DOHH2 (cell line): Measurements from ENCODE around the gene HES7.

Experiments used
- H3F3A ChIP-seq: fragments of 200-600 bp; sonication (generic), shearing (Covaris generic); 2 replicates; pipeline ENCODE4 v1.6.0; 2016; ENCODE audit warnings: antibody characterized with exemption, mild to moderate bottlenecking; ENCODE audit not compliant: control insufficient read depth, insufficient read depth
- H3K27ac ChIP-seq: fragments of 200-600 bp; sonication (generic); 2 replicates; pipeline ENCODE4 v1.5.1; 2014; ENCODE audit warnings: low read depth, mild to moderate bottlenecking, low read length, moderate library complexity
- H3K27me3 ChIP-seq: fragments of 200-600 bp; sonication (generic); 2 replicates; pipeline ENCODE4 v1.6.1; 2014; ENCODE audit warnings: mild to moderate bottlenecking, low read length, mixed read lengths; ENCODE audit not compliant: control insufficient read depth
- H3K36me3 ChIP-seq: fragments of 200-600 bp; sonication (generic); 2 replicates; pipeline ENCODE4 v1.6.1; 2014; ENCODE audit warnings: mild to moderate bottlenecking, low read length, moderate library complexity, mixed read lengths; ENCODE audit not compliant: control insufficient read depth
- H3K4me1 ChIP-seq: fragments of 200-600 bp; sonication (generic); 2 replicates; pipeline ENCODE4 v1.6.1; 2014; ENCODE audit warnings: mild to moderate bottlenecking, low read length, mixed read lengths; ENCODE audit not compliant: control insufficient read depth
- H3K4me2 ChIP-seq: fragments of 200-600 bp; sonication (generic); 2 replicates; pipeline ENCODE4 v1.6.0; 2014; ENCODE audit warnings: mild to moderate bottlenecking, low read length, moderate library complexity
- H3K4me3 ChIP-seq: fragments of 200-600 bp; sonication (generic); 2 replicates; pipeline ENCODE4 v1.5.1; 2014; ENCODE audit warnings: mild to moderate bottlenecking, low read length, mixed read lengths
- H3K79me2 ChIP-seq: fragments of 200-600 bp; sonication (generic); 2 replicates; pipeline ENCODE4 v1.6.1; 2014; ENCODE audit warnings: mild to moderate bottlenecking, low read length, mixed read lengths; ENCODE audit not compliant: control insufficient read depth
- H3K9me2 ChIP-seq: fragments of 200-600 bp; sonication (generic); replicated peaks from 2 replicates; pipeline ENCODE4 v1.6.1; 2014; ENCODE audit warnings: mild to moderate bottlenecking, low read length, mixed read lengths; ENCODE audit not compliant: control insufficient read depth
- H3K9me3 ChIP-seq: fragments of 200-600 bp; sonication (generic); 2 replicates; pipeline ENCODE4 v1.6.1; 2014; ENCODE audit warnings: antibody characterized with exemption, low read length, mixed read lengths; ENCODE audit not compliant: control insufficient read depth, insufficient read depth
- H4K20me1 ChIP-seq: fragments of 200-600 bp; sonication (generic); 2 replicates; pipeline ENCODE4 v1.6.0; 2014; ENCODE audit warnings: low read depth, mild to moderate bottlenecking, antibody characterized with exemption, low read length, moderate library complexity; ENCODE audit not compliant: control insufficient read depth, insufficient read depth
- CTCF ChIP-seq: fragments of 200-600 bp; sonication (generic); IDR thresholded peaks from one replicate; pipeline ENCODE4 v1.5.1; 2014; ENCODE audit warnings: antibody characterized with exemption, mild to moderate bottlenecking, low read depth, low read length; ENCODE audit not compliant: poor library complexity, severe bottlenecking
- EZH2phosphoT487 ChIP-seq: fragments of 200-600 bp; sonication (generic); IDR thresholded peaks from 2 replicates; pipeline ENCODE4 v1.6.1; 2017; ENCODE audit warnings: borderline replicate concordance, mild to moderate bottlenecking, antibody characterized with exemption, low read length, moderate library complexity, mixed read lengths

The HES7 gene

GRCh38 chr17:8131844-8132441, 8.0 kb upstream of the HES7 start:
- TF ChIP-seq EZH2phosphoT487 = no peak
- no peak for TF ChIP-seq CTCF
- Histone ChIP-seq H4K20me1 (no peaks in the 10 kb centered on the region), H3K27me3 (peaks cover 30% of the 10 kb centered on the region), H3K4me2 (no peak overlapping the region), H3K27ac (no peak overlapping the region), H3K79me2 (no peaks in the 10 kb centered on the region), H3K4me1 (peaks cover 5% of the 10 kb centered on the region), H3K4me3 (no peak overlapping the region), H3K36me3 (no peaks in the 10 kb centered on the region), H3F3A (peaks cover 6% of the 10 kb centered on the region), H3K9me3 (no peaks in the 10 kb centered on the region), H3K9me2 (no peaks in the 10 kb centered on the region)

GRCh38 chr17:8128125-8128784, 4.3 kb upstream of the HES7 start:
- H3K4me1 ChIP-seq = peaks cover 31% of the 10 kb centered on the region
- no peak overlapping the region for H3K4me2 ChIP-seq
- H3K4me3 ChIP-seq = no peak overlapping the region
- H3K27ac ChIP-seq = no peak overlapping the region
- H3K9me3 ChIP-seq = no peaks in the 10 kb centered on the region
- H3K36me3 ChIP-seq = no peaks in the 10 kb centered on the region
- H3F3A ChIP-seq = peaks cover 11% of the 10 kb centered on the region
- 0 out of 2 replicates have a peak, but pooled peaks cover 7% of the 10 kb centered on the region for H4K20me1 ChIP-seq
- H3K79me2 ChIP-seq = no peaks in the 10 kb centered on the region
- no peaks in the 10 kb centered on the region for H3K9me2 ChIP-seq
- TF ChIP-seq CTCF = no peak
- TF ChIP-seq EZH2phosphoT487 = no peak
- H3K27me3 ChIP-seq = peaks cover 52% of the 10 kb centered on the region

GRCh38 chr17:8126491-8127066, 2.7 kb upstream of the HES7 start:
- Histone ChIP-seq H3K9me2 (no peaks in the 10 kb centered on the region), H3K27ac (no peak overlapping the region), H3K36me3 (no peaks in the 10 kb centered on the region), H3K79me2 (no peaks in the 10 kb centered on the region), H3K4me3 (peak overlapping the region; percentile 80), H3K4me2 (peak overlapping the region; percentile 98), H3K4me1 (peaks cover 48% of the 10 kb centered on the region), H3F3A (peaks cover 13% of the 10 kb centered on the region), H4K20me1 (0 out of 2 replicates have a peak, but pooled peaks cover 7% of the 10 kb centered on the region), H3K9me3 (no peaks in the 10 kb centered on the region), H3K27me3 (peaks cover 63% of the 10 kb centered on the region)
- no peak for TF ChIP-seq CTCF
- peak; percentile 46; the same call in 1 of the 2 replicates for TF ChIP-seq EZH2phosphoT487
